ENCODE data around the gene MCM3AP.

Gene MCM3AP

DNA sequence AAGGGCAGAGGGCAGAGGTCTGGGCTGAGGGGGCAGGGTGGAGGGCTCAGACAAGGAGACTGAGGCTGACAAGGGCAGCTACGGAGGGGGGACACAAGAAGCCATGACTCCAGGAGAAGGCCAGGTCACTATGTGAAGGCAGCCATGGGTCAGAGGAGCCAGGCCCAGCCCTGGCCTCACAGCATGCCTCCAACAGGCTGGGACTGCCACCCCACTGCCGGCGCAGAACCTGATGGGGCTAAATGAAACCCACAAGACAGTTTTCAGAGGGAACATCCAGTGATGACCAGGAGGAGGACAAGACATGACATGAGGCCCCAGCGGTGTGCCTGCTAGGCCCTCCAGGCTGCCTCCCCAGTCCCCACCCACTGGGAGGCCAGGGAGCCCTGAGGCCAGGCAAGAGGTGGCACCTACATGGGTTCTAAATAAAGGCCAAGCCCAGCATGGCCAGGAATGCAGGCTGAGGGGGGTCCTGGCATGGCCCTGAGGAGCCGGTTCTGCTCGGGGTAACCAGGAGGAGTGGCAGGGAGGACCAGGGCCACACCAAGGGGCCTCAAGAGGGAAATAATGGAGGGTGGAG lies 29.6 kb downstream of the MCM3AP start:
- no peaks in the 10 kb centered on the region for H3K27me3 ChIP-seq (ENCODE audit: low read length)
- peaks cover 25% of the 10 kb centered on the region; the same call in 1 of the 2 replicates for H3K36me3 ChIP-seq (ENCODE audit: low read length)
- H3K79me2 ChIP-seq (ENCODE audit: insufficient read depth, low read length): no peaks in the 10 kb centered on the region
- no peak overlapping the region for H3K27ac ChIP-seq (ENCODE audit: low read depth, low read length)
- 0 out of 2 replicates have a peak, but pooled peaks cover 3% of the 10 kb centered on the region for H3F3A ChIP-seq (ENCODE audit: insufficient read depth)
- H3K4me3 ChIP-seq (ENCODE audit: insufficient read depth, low read length, poor library complexity, severe bottlenecking): no peak overlapping the region
- TF ChIP-seq, protein P1, sequence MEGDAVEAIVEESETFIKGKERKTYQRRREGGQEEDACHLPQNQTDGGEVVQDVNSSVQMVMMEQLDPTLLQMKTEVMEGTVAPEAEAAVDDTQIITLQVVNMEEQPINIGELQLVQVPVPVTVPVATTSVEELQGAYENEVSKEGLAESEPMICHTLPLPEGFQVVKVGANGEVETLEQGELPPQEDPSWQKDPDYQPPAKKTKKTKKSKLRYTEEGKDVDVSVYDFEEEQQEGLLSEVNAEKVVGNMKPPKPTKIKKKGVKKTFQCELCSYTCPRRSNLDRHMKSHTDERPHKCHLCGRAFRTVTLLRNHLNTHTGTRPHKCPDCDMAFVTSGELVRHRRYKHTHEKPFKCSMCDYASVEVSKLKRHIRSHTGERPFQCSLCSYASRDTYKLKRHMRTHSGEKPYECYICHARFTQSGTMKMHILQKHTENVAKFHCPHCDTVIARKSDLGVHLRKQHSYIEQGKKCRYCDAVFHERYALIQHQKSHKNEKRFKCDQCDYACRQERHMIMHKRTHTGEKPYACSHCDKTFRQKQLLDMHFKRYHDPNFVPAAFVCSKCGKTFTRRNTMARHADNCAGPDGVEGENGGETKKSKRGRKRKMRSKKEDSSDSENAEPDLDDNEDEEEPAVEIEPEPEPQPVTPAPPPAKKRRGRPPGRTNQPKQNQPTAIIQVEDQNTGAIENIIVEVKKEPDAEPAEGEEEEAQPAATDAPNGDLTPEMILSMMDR (IDR thresholded peaks at IDR 0.05; ENCODE audit: insufficient read depth, low read length, poor library complexity, severe bottlenecking): no peak
- TF ChIP-seq EZH2phosphoT487 (conservative IDR thresholded peaks at IDR 0.05; ENCODE audit: low read length): no peak
- H2AFZ ChIP-seq (ENCODE audit: low read depth, low read length, severe bottlenecking): no peak overlapping the region
- no peaks in the 10 kb centered on the region for H3K9me2 ChIP-seq (replicated peaks; ENCODE audit: insufficient read depth, low read length)
- H4K20me1 ChIP-seq (ENCODE audit: low read depth, low read length): no peaks in the 10 kb centered on the region
- no peak overlapping the region for H3K4me2 ChIP-seq (ENCODE audit: low read depth, low read length, poor library complexity, severe bottlenecking)
- H3K9ac ChIP-seq (ENCODE audit: low read length): no peak overlapping the region
- H3K9me3 ChIP-seq (ENCODE audit: insufficient read depth, low read length): no peaks in the 10 kb centered on the region

DNA sequence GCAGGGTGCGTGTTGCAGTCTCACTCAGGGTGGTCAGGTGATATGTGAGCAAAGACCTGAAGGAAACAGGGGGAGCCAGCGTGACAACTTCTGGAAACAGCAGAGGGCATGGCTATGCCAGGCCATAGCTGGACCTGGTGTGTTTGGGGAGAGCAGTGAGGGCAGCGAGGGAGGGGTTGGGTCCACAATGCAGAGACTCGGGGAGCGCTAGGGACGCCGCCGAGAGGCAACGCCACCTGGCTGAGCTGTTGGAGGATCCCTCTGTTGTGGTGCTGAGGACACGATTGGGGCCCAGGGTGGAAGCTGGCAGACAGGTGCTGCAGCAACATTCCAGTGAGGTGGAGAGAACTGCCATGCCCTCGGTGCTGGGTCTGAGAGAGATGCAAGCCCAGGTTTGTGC lies 30.2 kb downstream of the MCM3AP start:
- TF ChIP-seq, protein P1 (IDR thresholded peaks at IDR 0.05; ENCODE audit: insufficient read depth, low read length, poor library complexity, severe bottlenecking): no peak
- TF ChIP-seq EZH2phosphoT487 (conservative IDR thresholded peaks at IDR 0.05; ENCODE audit: low read length): no peak
- Histone ChIP-seq H3K27me3 (ENCODE audit: low read length) (no peaks in the 10 kb centered on the region), H3K9me2 (replicated peaks; ENCODE audit: insufficient read depth, low read length) (no peaks in the 10 kb centered on the region), H3K27ac (ENCODE audit: low read depth, low read length) (no peak overlapping the region), H3K9ac (ENCODE audit: low read length) (no peak overlapping the region), H4K20me1 (ENCODE audit: low read depth, low read length) (no peaks in the 10 kb centered on the region), H2AFZ (ENCODE audit: low read depth, low read length, severe bottlenecking) (no peak overlapping the region), H3K4me2 (ENCODE audit: low read depth, low read length, poor library complexity, severe bottlenecking) (no peak overlapping the region), H3F3A (ENCODE audit: insufficient read depth) (0 out of 2 replicates have a peak, but pooled peaks cover 3% of the 10 kb centered on the region), H3K79me2 (ENCODE audit: insufficient read depth, low read length) (no peaks in the 10 kb centered on the region), H3K9me3 (ENCODE audit: insufficient read depth, low read length) (no peaks in the 10 kb centered on the region), H3K36me3 (ENCODE audit: low read length) (peaks cover 28% of the 10 kb centered on the region; the same call in 1 of the 2 replicates), H3K4me3 (ENCODE audit: insufficient read depth, low read length, poor library complexity, severe bottlenecking) (no peak overlapping the region)

DNA sequence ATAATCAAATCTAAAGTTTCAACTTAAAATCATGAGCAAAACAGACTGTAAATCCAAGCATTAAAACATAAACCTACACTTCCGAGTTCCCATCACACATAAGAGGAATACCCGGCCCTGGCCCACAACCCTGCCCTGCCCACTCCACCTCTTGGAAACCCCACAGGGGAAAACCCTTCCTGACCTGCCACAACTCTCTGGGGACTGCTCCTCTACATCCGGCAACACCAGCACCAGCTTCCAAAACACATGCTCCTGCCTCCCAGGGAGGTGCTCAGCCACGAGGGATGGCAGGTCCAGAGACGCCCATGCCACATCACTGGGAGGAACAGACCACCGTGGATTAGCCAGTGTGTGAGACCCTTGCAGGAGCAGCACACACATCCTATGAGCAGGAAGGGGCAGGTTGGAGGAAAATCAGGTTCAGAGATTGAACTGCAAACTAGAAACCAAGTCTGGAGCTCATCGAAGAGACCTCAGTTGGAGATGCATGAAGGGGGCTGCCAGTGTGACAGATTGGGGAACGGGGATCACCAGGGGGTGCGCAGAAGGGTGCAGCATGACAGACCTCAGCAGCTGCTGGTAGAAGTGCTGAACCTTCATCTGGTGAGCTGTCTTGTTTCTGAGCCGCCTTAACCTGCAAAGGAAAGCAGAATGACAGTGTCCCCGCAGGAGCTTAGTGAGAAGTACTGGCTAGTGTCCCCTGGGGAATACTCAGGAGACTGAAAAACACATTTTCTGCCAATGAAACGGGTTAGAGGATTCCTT lies 31.0 kb downstream of the MCM3AP start:
- no peak overlapping the region for H3K27ac ChIP-seq (ENCODE audit: low read depth, low read length)
- no peak overlapping the region for H2AFZ ChIP-seq (ENCODE audit: low read depth, low read length, severe bottlenecking)
- H3K79me2 ChIP-seq (ENCODE audit: insufficient read depth, low read length): no peaks in the 10 kb centered on the region
- H4K20me1 ChIP-seq (ENCODE audit: low read depth, low read length): no peaks in the 10 kb centered on the region
- H3K27me3 ChIP-seq (ENCODE audit: low read length): no peaks in the 10 kb centered on the region
- no peak overlapping the region for H3K4me2 ChIP-seq (ENCODE audit: low read depth, low read length, poor library complexity, severe bottlenecking)
- no peaks in the 10 kb centered on the region for H3K9me2 ChIP-seq (replicated peaks; ENCODE audit: insufficient read depth, low read length)
- H3K9me3 ChIP-seq (ENCODE audit: insufficient read depth, low read length): no peaks in the 10 kb centered on the region
- H3F3A ChIP-seq (ENCODE audit: insufficient read depth): 0 out of 2 replicates have a peak, but pooled peaks cover 3% of the 10 kb centered on the region
- H3K36me3 ChIP-seq (ENCODE audit: low read length): peaks cover 30% of the 10 kb centered on the region; the same call in 1 of the 2 replicates
- no peak for TF ChIP-seq EZH2phosphoT487 (conservative IDR thresholded peaks at IDR 0.05; ENCODE audit: low read length)
- TF ChIP-seq, protein P1 (IDR thresholded peaks at IDR 0.05; ENCODE audit: insufficient read depth, low read length, poor library complexity, severe bottlenecking): no peak
- no peak overlapping the region for H3K4me3 ChIP-seq (ENCODE audit: insufficient read depth, low read length, poor library complexity, severe bottlenecking)
- no peak overlapping the region for H3K9ac ChIP-seq (ENCODE audit: low read length)

All from SU-DHL-6 (cell line).